ENCODE measurements around the gene MFAP3L. TPM values are rescaled to one million over a fixed set of nuclear protein-coding genes. Genes with fewer than 3 reads are reported as not detected.

Gene MFAP3L
- total RNA-seq, 3 donors from 2014 or later, result 2.5 to 10.8 (median 3.6) TPM

- H3K4me1 ChIP-seq (ENCODE audit: low read depth), result no peaks in the 10 kb centered on the region
Observed at GRCh38 chr4:169958629-169959028, 67.6 kb downstream of the MFAP3L start.

GRCh38 chr4:169957785-169958184 is 68.4 kb downstream of the MFAP3L start:
- no peaks in the 10 kb centered on the region for H3K4me1 ChIP-seq (ENCODE audit: low read depth)

More at GRCh38 chr4:169958629-169959028, 67.6 kb downstream of the MFAP3L start:
- no peak for TF ChIP-seq CTCF (IDR thresholded peaks at IDR 0.05)
- DNase-seq (no peak), ATAC-seq (no peak)
- Histone ChIP-seq H3K36me3 (ENCODE audit: low read depth) (no peaks in the 10 kb centered on the region), H3K4me3 (no peak overlapping the region), H3K9me3 (no peaks in the 10 kb centered on the region)
- intact Hi-C loops (cut with DNase I, micrococcal nuclease), result no loop called here

GRCh38 chr4:169956091-169956843 is 69.9 kb downstream of the MFAP3L start:
- intact Hi-C loops (cut with DNase I, micrococcal nuclease), result no loop called here
- Histone ChIP-seq H3K4me3 (no peak overlapping the region), H3K36me3 (ENCODE audit: low read depth) (no peaks in the 10 kb centered on the region), H3K4me1 (ENCODE audit: low read depth) (no peaks in the 10 kb centered on the region), H3K9me3 (no peaks in the 10 kb centered on the region)
- ATAC-seq (no peak), DNase-seq (no peak)
- no peak for TF ChIP-seq CTCF (IDR thresholded peaks at IDR 0.05)

More at GRCh38 chr4:169957785-169958184, 68.4 kb downstream of the MFAP3L start:
- TF ChIP-seq CTCF (IDR thresholded peaks at IDR 0.05), result no peak
- intact Hi-C loops (cut with DNase I, micrococcal nuclease), result no loop called here
- ATAC-seq (no peak), DNase-seq (no peak)
- H3K9me3 ChIP-seq, result no peaks in the 10 kb centered on the region
- no peaks in the 10 kb centered on the region for H3K36me3 ChIP-seq (ENCODE audit: low read depth)
- no peak overlapping the region for H3K4me3 ChIP-seq

GRCh38 chr4:169955521-169955920 is 70.7 kb downstream of the MFAP3L start:
- no peaks in the 10 kb centered on the region for H3K36me3 ChIP-seq (ENCODE audit: low read depth)
- no peaks in the 10 kb centered on the region for H3K9me3 ChIP-seq
- DNase-seq (no peak), ATAC-seq (no peak)
- no peaks in the 10 kb centered on the region for H3K4me1 ChIP-seq (ENCODE audit: low read depth)
- TF ChIP-seq CTCF (IDR thresholded peaks at IDR 0.05), result no peak
- no peak overlapping the region for H3K4me3 ChIP-seq
- intact Hi-C loops (cut with DNase I, micrococcal nuclease), result no loop called here

GRCh38 chr4:169952236-169953002 is 73.8 kb downstream of the MFAP3L start:
- no peaks in the 10 kb centered on the region for H3K36me3 ChIP-seq (ENCODE audit: low read depth)
- intact Hi-C loops (cut with DNase I, micrococcal nuclease), result no loop called here
- DNase-seq, result no peak
- no peak for TF ChIP-seq CTCF (IDR thresholded peaks at IDR 0.05)
- no peaks in the 10 kb centered on the region for H3K9me3 ChIP-seq
- ATAC-seq, result no peak
- no peaks in the 10 kb centered on the region for H3K4me1 ChIP-seq (ENCODE audit: low read depth)
- H3K4me3 ChIP-seq, result no peak overlapping the region

Data from mucosa of descending colon (tissue), 3 donors.